NCI-H446 treated with DMSO at 0.1 percent for 48 hours (cell line): ENCODE measurements around the gene SCAI.
"Not testable (repeated sequence)": the region's sequence is repeated elsewhere in the genome, so short reads cannot be mapped to it uniquely, and the experiment has no call there.

Experiments
- DNase-seq: peaks from one replicate; lab custom pipeline; 2025; lab: John Stamatoyannopoulos, UW

Gene SCAI

DNA sequence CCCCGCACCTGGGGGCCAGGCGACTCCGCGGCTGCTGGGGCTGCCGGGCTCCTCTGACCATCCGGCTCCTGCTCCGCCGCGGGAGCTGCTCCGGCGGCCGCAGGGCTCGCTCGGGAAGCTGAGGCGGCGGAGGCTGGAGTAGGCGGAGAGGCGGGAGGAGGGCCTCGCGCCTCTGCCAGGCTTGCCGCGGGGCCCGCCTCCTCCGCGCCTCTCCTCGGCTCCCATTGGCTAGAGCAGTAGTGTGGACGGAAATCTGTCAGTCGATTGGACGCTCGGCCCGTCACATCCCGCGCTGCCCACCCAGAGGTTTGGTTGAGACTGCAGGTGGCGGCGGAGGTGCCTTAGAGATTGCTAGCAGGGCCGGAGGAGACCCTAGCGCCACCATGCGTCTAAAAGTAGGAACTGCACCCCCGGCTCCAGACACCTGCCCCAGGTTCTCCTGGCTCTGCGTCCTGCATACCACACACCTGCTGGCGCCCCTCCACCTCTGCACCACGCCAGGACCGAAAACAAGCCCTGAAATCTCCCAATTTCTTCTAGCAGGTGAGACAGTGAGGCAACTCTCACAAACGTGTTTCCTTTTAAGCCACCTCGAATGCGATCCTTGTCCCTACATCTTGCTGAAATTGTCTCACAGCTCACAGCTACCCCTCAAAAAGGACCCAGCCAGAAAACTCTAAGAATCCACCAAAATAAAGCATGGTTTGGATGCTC is at the start of gene SCAI:
Gene SCAI, minus strand, starts transcription at position 152 of the 714 bp plus-strand sequence. Its CDS starts 91 bp downstream, at position 61.
- DNase-seq, result peak; percentile 91

DNA sequence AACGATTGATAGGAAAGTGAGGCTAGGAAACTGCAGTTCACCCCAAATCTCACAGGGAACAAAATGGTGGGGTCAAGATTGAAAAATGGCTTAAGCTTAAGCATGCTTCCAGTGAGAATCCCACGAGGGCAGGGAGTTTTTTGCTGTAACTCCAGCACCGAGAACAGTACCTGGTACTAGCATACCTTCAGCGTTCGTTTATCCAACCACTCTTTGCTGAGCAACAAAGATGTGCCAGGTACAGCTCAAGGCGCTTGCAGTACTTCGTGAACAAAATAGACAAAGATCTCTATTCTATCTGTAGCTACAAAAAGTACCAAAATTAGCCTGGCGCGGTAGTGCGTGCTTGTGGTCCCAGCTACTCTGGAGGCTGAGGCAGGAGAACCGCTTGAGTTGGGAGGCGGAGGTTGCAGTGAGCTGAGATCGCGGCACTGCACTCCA is 47.1 kb upstream of the SCAI start:
- DNase-seq, result no peak

DNA sequence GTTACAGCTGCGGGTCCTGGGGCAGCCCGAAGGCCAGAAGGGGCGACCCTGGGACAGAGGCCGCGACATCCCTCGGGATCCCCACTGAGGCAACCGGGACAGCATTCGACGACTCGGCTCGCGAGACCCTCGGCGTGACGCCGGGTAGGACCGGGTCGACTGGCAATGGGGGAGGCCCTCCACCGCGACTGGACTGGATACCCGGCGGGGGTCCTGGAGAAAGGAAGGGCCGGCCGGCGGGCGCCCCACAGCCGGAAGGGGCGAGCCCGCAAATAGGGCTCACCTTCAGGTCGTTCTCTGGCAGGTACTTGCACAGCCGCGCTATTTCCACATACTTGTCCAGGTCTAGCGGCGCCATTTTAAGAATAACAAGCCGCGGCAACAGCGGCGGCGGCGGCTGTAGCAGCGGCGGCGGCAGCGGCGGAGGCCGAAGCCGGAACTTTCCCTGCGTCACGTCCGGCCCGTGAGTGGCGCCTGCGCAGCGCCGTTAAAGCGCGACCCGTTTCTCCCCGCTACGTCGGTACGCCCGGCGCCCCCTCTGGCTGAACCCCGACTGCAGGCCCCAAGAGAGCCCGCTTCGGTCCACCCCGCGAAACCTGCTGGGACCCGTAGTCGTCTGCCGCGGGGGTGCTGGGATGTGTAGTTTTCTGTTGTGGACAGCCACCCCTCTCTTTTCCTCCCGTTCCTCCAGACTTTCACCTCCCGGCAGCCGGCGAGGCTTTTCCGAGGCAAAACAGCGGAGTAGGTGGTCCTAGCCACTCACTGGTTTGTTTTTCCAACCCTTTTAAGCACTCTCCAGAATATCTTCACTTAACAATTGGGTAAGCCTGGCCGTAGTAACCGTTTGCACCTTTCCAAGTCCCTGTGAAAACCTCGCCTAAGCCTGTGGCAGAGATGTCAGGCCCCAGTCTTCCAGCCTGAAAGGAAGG is 46.3 kb upstream of the SCAI start, which contains the start of gene PPP6C:
Gene PPP6C, minus strand, starts transcription at position 443 of the 929 bp plus-strand sequence. Its CDS starts 85 bp downstream, at position 358.
- DNase-seq, result peak; percentile 75

DNA sequence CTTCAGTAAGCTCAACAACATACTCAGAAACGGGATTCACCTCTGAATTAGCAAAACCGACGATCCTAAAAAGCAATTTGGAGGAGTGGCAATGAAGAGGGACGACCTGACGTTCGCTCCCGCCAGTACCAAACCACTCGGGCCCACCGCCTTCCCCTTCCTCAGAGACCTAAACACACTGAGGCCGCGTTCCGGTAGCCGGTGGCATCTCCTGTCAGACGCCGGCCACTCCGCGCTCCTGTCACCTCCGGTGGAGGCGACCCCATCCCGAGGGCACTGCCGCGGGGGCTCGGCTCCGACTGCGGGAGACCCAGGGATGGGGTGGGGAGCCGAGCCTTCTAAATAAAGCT is 45.7 kb upstream of the SCAI start:
- no peak for DNase-seq

DNA sequence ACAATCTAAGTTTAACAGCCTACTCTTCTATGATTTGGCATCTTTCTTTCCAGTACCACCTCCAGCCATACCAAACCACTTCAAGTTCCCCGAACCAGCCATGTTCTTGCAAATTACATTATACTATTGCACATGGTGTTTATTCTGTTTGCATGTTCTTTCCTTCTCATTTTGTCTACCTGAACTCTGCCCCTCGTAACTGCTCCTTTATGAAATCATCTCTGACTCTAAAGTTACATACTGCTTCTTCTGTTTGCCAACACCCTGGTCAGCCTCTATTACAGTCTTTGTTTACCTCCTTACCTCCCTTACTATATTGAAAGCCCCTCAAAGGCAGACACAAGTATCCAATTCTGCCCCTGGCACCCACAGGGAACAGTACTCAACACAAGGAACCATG is 40.2 kb upstream of the SCAI start:
- DNase-seq, result no peak

DNA sequence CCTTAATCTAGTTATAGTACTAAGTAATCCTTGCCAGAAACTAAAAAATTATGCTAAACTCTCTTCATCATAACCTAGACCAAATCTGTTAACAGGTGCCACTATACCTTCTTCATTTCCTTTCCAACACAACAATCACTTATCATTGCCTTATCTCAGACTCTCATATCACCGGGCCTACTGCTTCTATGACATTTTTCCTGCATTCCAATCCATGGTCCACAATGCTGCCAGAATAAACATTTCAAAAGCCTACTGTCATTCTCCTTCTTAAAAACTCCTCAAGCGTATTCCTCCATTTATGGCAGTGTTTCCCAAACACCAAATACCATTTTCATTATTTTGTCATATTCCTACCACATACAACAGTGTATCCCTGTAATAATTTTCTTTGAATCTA is 39.7 kb upstream of the SCAI start:
- DNase-seq, result no peak

DNA sequence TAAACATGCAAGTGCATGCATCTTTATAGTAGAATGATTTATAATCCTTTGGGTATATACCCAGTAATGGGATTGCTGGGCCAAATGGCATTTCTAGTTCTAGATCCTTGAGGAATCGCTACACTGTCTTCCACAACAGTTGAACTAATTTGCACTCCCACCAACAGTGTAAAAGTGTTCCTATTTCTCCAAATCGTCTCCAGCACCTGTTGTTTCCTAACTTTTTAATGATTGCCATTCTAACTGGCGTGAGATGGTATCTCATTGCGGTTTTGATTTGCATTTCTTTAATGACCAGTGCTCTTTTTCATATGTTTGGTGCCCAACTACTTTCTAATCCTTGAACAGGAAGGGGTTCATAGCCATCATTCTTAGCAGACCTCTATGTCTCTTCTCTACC is 38.4 kb upstream of the SCAI start:
- not testable (repeated sequence) for DNase-seq

DNA sequence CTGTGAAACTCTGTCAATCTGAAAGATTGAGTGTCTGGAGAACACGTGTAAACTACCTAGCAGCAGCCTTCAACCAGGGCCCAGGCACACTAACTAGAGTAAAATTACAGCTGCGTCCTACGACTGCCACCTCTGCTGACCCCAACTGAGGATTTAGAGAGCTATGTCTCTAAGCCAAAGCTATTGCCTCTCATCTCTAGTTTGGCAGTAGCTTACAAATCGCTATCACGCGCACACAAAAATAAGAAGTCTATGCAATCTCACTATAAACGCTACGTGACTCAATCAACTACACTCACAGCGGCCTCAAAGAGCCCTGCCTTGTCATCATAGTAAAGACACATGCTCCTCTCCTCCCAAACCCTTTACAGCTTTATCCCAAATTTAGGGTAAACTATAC is 37.5 kb upstream of the SCAI start:
- DNase-seq, result no peak

DNA sequence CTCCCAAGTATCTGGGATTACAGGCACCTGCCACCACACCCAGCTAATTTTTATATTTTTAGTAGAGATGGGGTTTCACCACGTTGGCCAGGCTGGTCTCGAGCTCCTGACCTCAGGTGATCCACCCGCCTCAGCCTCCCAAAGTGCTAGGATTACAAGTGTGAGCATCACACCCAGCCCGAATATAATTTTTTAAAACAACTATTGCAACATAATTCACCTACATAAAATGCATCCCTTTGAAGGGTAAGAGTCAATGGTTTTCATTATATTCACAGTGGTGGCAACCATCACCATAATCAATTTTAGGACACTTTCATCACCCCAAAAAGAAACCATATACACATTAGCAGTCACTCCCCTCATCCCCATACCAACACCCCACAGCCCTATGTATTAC is 36.4 kb upstream of the SCAI start:
- not testable (repeated sequence) for DNase-seq

DNA sequence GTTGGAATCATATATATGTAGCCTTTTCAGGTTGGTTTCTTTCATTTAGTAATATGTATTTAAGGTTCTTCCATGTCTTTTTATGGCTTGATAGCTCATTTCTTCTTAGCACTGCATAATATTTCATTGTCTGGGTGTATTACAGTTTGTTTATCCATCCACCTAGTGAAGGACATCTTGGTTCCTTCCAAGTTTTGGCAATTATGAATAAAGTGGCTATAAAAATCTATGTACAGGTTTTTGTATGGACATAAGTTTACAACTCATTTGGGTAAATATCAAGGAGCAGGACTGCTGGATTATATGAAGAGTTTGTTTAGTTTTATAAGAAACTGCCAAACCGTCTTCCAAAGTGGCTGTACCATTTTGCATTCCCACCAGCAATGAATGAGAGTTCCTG is 34.6 kb upstream of the SCAI start:
- DNase-seq, result no peak

DNA sequence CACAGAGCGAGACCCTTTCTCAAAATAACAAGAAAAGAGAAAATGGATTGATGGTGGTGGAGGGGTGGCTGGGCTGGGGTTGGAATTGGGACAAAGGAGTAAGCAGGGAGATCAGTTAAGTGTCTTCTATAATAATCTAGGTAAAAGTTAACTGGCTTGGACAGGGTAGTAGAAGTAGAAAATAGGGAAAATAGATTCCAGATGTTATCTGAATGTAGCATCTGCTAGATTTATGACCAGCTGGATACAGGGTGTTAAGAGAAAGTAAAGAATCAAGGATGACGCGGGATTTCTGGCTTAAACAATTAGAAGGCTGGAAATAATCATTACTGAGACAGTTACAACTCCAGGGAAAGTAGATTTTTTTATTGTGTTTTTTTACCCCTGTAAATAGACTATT is 33.3 kb upstream of the SCAI start:
- DNase-seq, result no peak

DNA sequence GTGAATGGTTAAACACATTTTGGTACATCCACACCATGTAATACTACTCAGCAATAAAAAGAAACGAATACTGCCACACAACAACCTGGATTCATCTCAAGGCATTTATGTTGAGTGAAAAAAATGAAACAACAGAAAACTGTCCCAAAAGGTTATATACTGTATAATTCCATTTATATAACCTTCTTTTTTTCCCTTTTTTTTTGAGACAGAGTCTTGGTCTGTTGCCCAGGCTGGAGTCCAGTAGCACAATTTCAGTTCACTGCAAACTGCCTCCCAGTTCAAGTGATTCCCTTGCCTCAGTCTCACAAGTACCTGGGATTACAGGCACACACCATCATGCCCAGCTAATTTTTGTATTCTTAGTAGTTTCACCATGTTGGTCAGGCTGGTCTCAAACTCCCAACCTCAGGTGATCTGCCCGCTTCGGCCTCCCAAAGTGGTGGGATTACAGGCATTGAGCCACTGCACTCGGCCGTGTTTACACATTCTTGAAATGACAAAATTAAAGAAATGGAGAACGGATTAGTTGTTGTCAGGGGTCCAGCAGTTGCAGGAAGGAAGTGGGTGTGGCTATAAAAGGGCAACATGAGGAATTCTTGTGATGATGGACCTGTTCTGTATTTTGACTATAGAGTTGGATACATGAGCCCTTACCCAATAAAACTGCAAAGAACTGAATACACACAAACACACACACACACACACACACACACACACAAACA is 28.9 kb upstream of the SCAI start:
- DNase-seq, result no peak

DNA sequence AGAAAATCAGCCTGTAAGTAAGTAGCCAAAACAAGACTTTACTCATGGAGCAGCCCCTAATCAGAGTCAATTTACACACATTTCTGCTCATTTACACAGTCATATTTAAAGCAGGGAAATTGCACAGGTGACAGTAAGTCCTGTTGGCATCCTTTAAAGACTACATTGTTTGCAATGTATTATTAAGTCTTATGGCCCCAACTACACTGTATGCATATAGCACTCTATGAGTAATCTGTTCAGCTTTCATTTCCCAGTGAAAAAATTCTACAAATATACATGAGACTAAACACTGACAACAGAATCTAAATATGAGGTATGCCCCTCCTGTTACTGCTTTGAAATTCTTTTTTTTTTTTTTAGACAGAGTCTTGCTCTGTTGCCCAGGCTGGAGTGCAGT is 26.6 kb upstream of the SCAI start:
- no peak for DNase-seq

DNA sequence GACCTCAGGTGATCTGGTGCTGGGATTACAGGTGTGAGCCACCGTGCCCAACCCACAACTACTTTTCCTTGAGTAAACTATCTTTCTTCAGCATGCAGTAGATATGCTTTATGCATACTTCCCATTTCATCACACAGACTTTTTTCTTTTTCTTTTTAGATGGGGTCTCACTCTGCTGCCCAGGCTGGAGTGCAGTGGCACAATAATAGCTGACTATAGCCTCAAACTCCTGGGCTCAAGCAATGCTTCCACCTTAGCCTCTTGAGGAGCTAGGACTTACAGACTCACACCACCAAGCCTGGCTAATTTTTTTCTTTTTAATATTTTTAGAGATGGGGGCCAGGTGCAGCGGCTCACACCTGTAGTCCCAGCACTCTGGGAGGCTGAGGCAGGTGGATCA is 23.4 kb upstream of the SCAI start:
- DNase-seq, result no peak

DNA sequence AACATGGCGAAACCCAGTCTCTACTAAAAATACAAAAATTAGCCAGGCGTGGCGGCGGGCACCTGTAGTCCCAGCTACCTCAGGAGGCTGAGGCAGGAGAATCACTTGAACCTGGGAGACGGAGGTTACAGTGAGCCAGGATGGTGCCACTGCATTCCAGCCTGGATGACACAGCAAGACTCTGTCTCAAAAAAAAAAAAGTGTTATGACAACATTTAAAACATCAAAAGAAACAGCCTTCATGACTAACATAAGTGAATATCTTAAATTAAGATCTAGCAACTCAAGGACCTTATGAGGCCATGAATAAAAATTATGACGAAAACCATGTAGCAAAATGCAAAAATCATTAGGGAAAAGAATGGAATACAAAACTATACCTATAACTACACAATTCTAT is 19.6 kb upstream of the SCAI start:
- DNase-seq, result not testable (repeated sequence)

DNA sequence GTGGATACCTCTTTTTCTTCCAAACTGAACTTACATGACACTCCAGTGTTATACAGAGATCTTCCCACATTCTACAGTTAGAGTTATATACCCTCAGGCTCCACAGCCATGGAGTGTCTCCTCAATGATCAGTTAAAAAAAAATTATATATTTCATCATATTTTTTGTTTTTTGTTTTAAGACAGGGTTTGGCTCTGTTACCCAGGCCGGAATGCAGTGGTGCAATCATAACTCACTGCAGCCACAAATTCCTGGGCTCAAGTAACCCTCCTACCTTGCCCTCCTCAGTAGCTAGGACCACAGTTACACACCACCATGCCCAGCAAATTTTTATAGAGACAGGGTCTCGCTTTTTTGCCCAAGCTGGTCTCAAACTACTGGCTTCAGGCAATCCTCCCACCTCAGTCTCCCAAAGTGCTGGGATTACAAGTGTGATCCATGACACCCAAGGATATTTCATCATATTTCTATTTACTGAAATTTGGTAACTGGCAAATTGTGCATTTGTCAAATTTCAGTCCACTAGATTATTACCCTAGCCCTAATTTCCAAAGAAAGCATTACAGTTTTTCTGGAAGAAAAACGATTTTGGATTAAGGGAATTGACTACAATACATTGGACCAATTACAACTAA is 18.1 kb upstream of the SCAI start:
- no peak for DNase-seq

DNA sequence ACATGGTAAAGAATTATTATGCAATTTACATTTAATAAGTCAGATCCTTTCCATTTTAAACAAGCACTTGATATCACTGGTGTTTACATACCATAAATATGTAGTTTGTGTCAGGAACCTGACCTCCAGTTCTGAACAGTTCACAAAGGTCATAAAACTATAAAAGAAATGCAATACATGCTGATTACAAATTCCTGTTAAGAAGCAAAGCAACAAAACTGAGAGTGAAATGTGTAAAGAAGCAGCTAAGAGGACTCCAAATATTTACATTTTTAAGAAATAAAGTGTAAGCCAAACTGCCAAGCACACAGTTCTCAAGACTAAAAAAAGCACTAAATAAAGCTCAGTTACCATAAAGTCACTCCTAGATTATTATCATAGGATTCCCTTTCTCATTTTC is 17.4 kb upstream of the SCAI start:
- no peak for DNase-seq

DNA sequence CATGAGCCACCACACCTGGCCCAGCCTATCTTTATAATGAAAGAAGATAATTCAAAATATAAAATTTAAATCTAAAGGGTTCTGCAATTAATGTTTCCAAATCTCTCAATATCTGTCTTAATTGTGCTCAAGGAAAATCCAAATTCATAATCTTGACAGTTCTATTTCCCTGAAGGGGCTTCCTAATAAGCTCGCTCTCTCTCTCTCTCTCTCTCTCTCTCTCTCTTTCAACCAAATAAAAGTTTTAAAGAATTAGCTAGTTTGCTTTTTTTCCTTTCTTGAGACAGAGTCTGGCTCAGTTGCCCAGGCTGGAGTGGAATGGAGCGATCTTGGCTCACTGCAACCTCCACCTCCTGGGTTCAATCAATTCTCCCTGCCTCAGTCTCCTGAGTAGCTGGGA is 13.2 kb upstream of the SCAI start:
- no peak for DNase-seq

DNA sequence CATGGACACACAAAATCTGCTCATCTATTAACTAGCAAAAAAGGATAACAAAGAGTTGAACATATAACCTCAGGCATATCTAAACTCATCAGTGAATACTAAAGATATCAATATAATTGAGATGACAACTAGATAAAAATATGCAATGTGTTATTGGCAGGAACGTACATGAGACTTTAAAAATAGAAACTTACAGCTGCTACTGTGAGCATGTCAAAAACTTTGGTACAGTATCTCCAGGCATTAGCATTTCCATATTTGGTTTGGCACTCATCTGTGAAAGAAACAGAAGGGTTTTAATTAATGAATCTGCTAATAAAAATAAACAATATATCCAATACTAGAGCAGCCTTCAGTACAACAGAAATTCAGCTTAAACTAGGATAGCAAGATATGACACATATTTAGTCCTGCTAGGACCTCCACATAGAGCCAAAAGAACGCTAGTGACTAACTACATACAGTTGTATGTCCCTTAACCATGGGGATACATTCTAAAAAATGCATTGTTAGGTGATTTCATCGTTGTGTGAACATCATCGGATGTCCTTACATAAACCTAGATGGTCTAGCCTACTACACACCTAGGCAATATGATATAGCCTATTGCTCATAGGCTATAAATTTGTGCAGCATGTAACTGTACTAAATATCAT is 10.5 kb upstream of the SCAI start:
- no peak for DNase-seq

DNA sequence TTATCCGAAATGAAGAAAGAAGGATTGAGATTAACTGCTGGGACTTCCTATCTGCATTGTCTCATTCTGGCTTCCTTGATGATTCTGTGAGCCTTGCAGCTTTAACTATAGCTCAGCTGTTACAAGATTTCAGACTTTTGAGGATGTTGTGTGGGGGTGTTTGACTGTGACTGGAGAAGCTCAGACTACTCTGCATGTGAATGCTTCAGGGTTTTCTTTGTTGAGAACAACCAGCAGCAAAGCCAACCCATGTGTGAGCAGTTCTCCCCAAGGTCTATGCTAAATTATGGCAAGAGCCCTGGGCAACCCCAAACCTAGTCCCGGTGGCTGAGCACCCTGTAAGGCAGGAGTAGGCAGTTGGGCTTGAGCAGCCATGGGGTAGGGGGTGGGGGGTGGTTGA is 8.4 kb upstream of the SCAI start:
- no peak for DNase-seq
